ENCODE measurements around the gene CDC42SE1.
"Not testable (repeated sequence)": the region's sequence is repeated elsewhere in the genome, so short reads cannot be mapped to it uniquely, and the experiment has no call there.

CDC42SE1 gene

DNA sequence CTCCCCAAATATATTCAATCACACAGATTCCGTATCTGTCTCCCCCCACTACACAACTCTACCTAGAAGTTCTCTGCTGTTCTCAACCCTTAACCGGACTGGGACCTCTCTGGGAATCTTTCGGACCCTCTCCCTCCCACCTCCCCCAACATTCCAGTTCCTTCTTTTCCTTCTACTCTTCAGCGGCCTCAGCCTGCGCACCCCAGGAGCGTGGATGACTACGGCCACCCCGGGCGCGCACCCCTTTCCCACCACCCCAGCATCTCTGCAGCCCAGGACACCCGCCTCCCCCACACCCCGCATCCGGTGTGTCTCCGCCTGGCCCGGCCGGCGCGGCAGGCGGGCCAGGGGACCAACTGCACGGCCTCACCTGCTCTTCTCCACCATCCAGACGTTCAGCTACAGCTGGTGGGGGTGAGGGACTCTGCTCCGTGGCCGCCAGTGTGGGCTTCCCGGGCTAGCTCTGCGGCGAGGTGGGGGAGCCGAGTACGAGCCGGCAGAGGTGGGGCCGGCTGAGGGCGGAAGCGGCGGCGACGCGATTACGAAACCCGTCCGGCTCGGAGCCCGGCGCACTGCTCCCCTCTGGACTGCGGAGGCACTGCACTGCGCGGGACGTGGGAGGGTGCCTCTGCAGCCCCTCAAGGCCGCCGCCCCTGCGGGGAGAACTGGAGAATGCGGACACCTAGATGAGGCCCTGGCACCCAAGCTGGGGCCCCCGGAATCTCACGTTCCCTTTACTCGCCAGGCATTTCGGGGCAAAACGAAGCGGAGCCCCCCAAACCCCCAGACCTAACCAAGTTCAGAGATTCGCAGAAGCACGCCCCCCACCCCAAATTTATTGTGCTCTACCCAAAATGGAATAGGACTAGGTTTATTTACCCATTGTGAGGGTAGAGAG lies at the start of gene CDC42SE1:
CDC42SE1 (minus strand) TSS at position 514 of the 898 bp plus-strand sequence. CDS start 3,892 bp downstream, outside the sequence.
- peak; percentile 96 for DNase-seq (ENCODE audit: low read depth)
- peak; percentile 79 for TF ChIP-seq MYC (IDR thresholded peaks at IDR 0.05; ENCODE audit: low read depth, low read length)
- TF ChIP-seq MAX (IDR thresholded peaks at IDR 0.05; ENCODE audit: low read depth, low read length) = peak; percentile 48
- peak; percentile 63 for TF ChIP-seq CTCF (IDR thresholded peaks at IDR 0.05; ENCODE audit: low read depth, low read length)
- TF ChIP-seq POLR2A (IDR thresholded peaks at IDR 0.05; ENCODE audit: extremely low read depth, insufficient read length) = peak; percentile 87
- peak within 1 kb of the TSS; percentile 99 for H3K4me3 ChIP-seq (ENCODE audit: low read depth, low read length)

DNA sequence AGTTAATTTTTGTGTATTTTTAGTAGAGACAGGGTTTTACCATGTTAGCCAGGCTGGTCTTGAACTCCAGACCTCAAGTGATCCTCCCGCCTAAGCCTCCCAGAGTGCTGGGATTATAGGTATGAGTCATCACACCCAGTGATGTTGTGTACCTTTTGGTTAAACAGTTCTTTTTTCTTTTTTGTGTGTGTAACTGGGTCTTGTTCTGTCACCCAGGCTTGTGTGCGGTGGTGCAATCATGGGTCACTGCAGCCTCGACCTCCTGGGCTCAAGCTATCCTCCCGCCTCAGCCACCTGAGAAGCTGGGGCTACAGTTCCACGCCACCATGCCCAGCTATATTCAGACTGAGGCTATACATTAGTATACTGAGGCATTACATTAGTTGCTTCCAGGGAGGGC lies 48.9 kb upstream of the CDC42SE1 start:
- H3K4me3 ChIP-seq (ENCODE audit: low read depth, low read length) = no peak overlapping the region
- TF ChIP-seq POLR2A (IDR thresholded peaks at IDR 0.05; ENCODE audit: extremely low read depth, insufficient read length) (no peak), MYC (IDR thresholded peaks at IDR 0.05; ENCODE audit: low read depth, low read length) (no peak), CTCF (IDR thresholded peaks at IDR 0.05; ENCODE audit: low read depth, low read length) (no peak), MAX (IDR thresholded peaks at IDR 0.05; ENCODE audit: low read depth, low read length) (no peak)
- DNase-seq (ENCODE audit: low read depth) = peak; percentile 36

DNA sequence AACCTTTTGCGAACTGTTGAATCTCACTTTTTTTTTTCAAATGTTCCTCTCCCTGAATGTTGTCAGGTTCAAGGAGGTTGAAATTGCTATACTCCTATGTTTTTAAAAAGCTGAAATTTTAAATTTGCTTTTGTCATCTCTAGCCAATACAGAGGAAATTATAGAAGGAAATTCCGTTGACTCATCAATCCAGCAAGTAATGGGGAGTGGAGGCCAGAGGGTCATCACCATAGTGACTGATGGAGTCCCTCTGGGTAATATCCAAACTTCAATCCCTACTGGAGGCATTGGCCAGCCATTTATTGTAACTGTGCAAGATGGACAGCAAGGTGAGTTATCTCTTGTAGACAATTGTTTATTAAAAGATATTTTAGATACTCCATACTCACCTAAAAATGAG lies 47.5 kb upstream of the CDC42SE1 start:
- no peak for DNase-seq (ENCODE audit: low read depth)
- H3K4me3 ChIP-seq (ENCODE audit: low read depth, low read length) = no peak overlapping the region
- no peak for TF ChIP-seq MYC (IDR thresholded peaks at IDR 0.05; ENCODE audit: low read depth, low read length)
- TF ChIP-seq MAX (IDR thresholded peaks at IDR 0.05; ENCODE audit: low read depth, low read length) = no peak
- no peak for TF ChIP-seq CTCF (IDR thresholded peaks at IDR 0.05; ENCODE audit: low read depth, low read length)
- no peak for TF ChIP-seq POLR2A (IDR thresholded peaks at IDR 0.05; ENCODE audit: extremely low read depth, insufficient read length)

GRCh38 chr1:151104630-151105029 lies 45.2 kb upstream of the CDC42SE1 start:
- no peak for DNase-seq (ENCODE audit: low read depth)
- no peak overlapping the region for H3K4me3 ChIP-seq (ENCODE audit: low read depth, low read length)
- TF ChIP-seq POLR2A (IDR thresholded peaks at IDR 0.05; ENCODE audit: extremely low read depth, insufficient read length) = no peak
- no peak for TF ChIP-seq MYC (IDR thresholded peaks at IDR 0.05; ENCODE audit: low read depth, low read length)
- no peak for TF ChIP-seq CTCF (IDR thresholded peaks at IDR 0.05; ENCODE audit: low read depth, low read length)
- no peak for TF ChIP-seq MAX (IDR thresholded peaks at IDR 0.05; ENCODE audit: low read depth, low read length)

DNA sequence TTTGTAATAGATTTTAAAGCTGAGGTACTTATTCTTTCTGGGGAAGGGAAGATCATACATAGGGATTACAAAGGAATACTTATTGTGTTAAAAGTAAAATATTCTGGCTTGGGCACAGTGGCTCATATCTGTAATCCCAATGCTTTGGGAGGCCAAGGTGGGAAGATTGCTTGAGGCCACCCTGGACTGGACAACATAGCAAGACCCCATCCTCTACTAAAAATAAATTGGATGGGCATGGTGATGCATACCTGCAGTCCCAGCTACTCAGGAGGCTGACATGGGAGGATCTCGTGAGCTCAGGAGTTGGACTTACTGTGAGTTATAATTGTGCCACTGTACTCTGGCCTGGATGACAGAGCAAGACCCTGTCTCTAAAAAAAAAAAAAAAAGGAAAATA lies 38.7 kb upstream of the CDC42SE1 start:
- no peak overlapping the region for H3K4me3 ChIP-seq (ENCODE audit: low read depth, low read length)
- DNase-seq (ENCODE audit: low read depth) = no peak
- TF ChIP-seq MYC (IDR thresholded peaks at IDR 0.05; ENCODE audit: low read depth, low read length) (no peak), POLR2A (IDR thresholded peaks at IDR 0.05; ENCODE audit: extremely low read depth, insufficient read length) (no peak), CTCF (IDR thresholded peaks at IDR 0.05; ENCODE audit: low read depth, low read length) (no peak), MAX (IDR thresholded peaks at IDR 0.05; ENCODE audit: low read depth, low read length) (no peak)

DNA sequence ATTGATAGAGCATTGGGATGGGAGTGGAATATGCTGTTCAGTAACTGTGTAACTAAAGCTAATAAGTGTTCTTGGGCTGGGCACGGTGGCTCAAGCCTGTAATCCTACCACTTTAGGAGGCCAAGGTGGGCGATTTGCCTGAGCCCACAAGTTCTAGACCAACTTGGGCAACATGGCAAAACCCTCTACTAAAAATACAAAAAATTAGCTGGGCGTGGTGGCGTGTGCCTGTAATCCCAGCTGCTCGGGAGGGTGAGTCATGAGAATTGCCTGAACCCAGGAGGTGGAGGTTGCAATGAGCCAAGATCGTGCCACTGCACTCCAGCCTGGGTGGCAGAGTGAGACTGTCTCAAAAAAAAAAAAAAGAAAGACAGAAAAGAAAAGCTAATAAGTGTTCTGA lies 38.0 kb upstream of the CDC42SE1 start:
- H3K4me3 ChIP-seq (ENCODE audit: low read depth, low read length); DNase-seq (ENCODE audit: low read depth): not testable (repeated sequence)

Data from NB4 (cell line).